ENCODE measurements around the gene PCDHA11.

DNA sequence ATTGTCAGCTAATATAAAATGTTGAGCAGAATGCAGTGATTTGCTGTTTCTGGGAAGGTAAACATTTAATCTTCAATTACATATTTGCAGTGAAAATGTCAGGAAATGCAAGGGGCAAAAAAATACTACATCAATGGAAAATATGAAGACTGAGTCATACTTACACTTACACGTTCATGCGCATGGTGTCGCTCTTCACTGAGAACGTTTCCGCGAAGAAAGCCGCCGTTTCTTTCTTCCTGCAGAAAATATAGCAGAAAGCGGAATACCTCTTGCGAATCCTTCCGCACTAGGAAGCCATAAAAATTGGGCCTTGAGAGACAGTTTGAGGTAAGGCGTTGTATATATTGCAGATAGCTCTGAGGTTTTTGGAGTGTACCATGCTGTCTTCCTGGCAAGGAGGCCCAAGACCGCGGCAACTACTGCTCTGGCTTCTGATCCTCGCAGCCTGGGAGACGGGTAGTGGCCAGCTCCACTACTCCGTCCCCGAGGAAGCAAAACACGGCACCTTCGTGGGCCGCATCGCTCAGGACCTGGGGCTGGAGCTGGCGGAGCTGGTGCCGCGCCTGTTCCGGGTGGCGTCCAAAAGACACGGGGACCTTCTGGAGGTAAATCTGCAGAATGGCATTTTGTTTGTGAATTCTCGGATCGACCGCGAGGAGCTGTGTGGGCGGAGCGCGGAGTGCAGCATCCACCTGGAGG, 13.3 kb downstream of the PCDHA11 start, which contains the start of gene PCDHA13:
- TF ChIP-seq PHF8 (CRISPR knock-in tag; IDR thresholded peaks at IDR 0.05) (no peak), SMC3 (IDR thresholded peaks at IDR 0.05; ENCODE audit: low read length) (no peak), MEF2D (CRISPR knock-in tag; IDR thresholded peaks at IDR 0.05) (no peak), ZNF720 (CRISPR knock-in tag; IDR thresholded peaks at IDR 0.05) (no peak), ZNF335 (CRISPR knock-in tag; IDR thresholded peaks at IDR 0.05) (no peak), NR3C1 (CRISPR knock-in tag; IDR thresholded peaks at IDR 0.05) (no peak), ZNF20 (CRISPR knock-in tag; IDR thresholded peaks at IDR 0.05) (no peak)
- TF ChIP-seq, protein P1, sequence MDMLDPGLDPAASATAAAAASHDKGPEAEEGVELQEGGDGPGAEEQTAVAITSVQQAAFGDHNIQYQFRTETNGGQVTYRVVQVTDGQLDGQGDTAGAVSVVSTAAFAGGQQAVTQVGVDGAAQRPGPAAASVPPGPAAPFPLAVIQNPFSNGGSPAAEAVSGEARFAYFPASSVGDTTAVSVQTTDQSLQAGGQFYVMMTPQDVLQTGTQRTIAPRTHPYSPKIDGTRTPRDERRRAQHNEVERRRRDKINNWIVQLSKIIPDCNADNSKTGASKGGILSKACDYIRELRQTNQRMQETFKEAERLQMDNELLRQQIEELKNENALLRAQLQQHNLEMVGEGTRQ (IDR thresholded peaks at IDR 0.05; ENCODE audit: low read depth, low read length), result no peak
- TF ChIP-seq, protein P1 (CRISPR knock-in tag; IDR thresholded peaks at IDR 0.05; ENCODE audit: borderline replicate concordance), result no peak
- TF ChIP-seq, protein P2, sequence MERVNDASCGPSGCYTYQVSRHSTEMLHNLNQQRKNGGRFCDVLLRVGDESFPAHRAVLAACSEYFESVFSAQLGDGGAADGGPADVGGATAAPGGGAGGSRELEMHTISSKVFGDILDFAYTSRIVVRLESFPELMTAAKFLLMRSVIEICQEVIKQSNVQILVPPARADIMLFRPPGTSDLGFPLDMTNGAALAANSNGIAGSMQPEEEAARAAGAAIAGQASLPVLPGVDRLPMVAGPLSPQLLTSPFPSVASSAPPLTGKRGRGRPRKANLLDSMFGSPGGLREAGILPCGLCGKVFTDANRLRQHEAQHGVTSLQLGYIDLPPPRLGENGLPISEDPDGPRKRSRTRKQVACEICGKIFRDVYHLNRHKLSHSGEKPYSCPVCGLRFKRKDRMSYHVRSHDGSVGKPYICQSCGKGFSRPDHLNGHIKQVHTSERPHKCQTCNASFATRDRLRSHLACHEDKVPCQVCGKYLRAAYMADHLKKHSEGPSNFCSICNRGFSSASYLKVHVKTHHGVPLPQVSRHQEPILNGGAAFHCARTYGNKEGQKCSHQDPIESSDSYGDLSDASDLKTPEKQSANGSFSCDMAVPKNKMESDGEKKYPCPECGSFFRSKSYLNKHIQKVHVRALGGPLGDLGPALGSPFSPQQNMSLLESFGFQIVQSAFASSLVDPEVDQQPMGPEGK (CRISPR knock-in tag; IDR thresholded peaks at IDR 0.05), result no peak

Measured in HepG2 (cell line).